ENCODE data around the gene PKD1L1.

GRCh38 chr7:47956220-47956619 lies 8.0 kb upstream of the PKD1L1 start:
- TF ChIP-seq EZH2 (IDR thresholded peaks at IDR 0.05) = no peak
- TF ChIP-seq POLR2AphosphoS5 (IDR thresholded peaks at IDR 0.05; ENCODE audit: borderline replicate concordance, low read depth, low read length) = no peak
- no peak for TF ChIP-seq FOXP2 (optimal IDR thresholded peaks at IDR 0.05; ENCODE audit: control extremely low read depth, extremely low read length, insufficient read depth)
